B cell (primary cell): ENCODE results near the gene ZNF3. TPM values are rescaled to one million over a fixed set of nuclear protein-coding genes. Genes with fewer than 3 reads are reported as not detected.

Experiments used
- ATAC-seq: fragments of 200-7000 bp; cut with Tn5 transposase; one replicate; pipeline ENCODE4 v1.10.0; 2021; ENCODE audit warnings: low read depth, mild to moderate bottlenecking, moderate number of reproducible peaks, moderate library complexity
- CTCF ChIA-PET: fragments of 350-600 bp; sonication (Branson Sonifier 250); formaldehyde crosslinking; loops from one replicate; lab custom pipeline; 2021; ENCODE audit warnings: antibody characterized with exemption, inconsistent platforms; lab: Charles Lee
- POLR2A ChIA-PET: fragments of 350-600 bp; sonication (Branson Sonifier 250); formaldehyde crosslinking; loops from one replicate; lab custom pipeline; 2021; ENCODE audit warnings: antibody characterized with exemption; lab: Charles Lee
- DNase-seq: peaks from one replicate; pipeline ENCODE4 v3.0.0; 2013
- H2AFZ ChIP-seq: 2 replicates; pipeline ENCODE4 v1.6.1; 2012; ENCODE audit warnings: mild to moderate bottlenecking, low read depth, low read length; ENCODE audit not compliant: insufficient read depth, poor library complexity, severe bottlenecking
- H3K27ac ChIP-seq, 2 donors: 1 replicate in 1 of 2; 2 replicates in 1 of 2; pipeline ENCODE4 v1.5.1; 2012 to 2013; ENCODE audit warnings: low read length in 2 of 2, mild to moderate bottlenecking in 2 of 2, moderate library complexity in 1 of 2
- H3K27me3 ChIP-seq, 4 experiments: fragments of 200-600 bp in 1 of 4; sonication (generic) in 1 of 4; replicated peaks in 1 of 4; 1 replicate in 2 of 4; 2 replicates in 2 of 4; pipeline versions ENCODE4 v1.6.1 to v1.7.0; 2013 to 2016; ENCODE audit warnings: low read length in 3 of 4, mild to moderate bottlenecking in 2 of 4, mixed read lengths in 1 of 4, moderate library complexity in 1 of 4; ENCODE audit not compliant: insufficient read depth in 4 of 4, control insufficient read depth in 3 of 4; ENCODE audit errors: control extremely low read depth in 1 of 4
- H3K36me3 ChIP-seq, 2 experiments: replicated peaks in 1 of 2; 1 replicate in 1 of 2; 2 replicates in 1 of 2; pipeline versions ENCODE4 v1.6.1 to v1.7.1; 2013; ENCODE audit warnings: low read length in 1 of 2; ENCODE audit not compliant: insufficient read depth in 2 of 2, control insufficient read depth in 1 of 2; ENCODE audit errors: control extremely low read depth in 1 of 2, extremely low read depth in 1 of 2
- H3K4me1 ChIP-seq, 2 donors: fragments of 200-600 bp in 1 of 2; sonication (generic) in 1 of 2; 1 replicate in 1 of 2; 2 replicates in 1 of 2; pipeline versions ENCODE4 v1.5.1 to v1.6.1; 2013 to 2017; ENCODE audit warnings: low read length in 2 of 2; ENCODE audit not compliant: control insufficient read depth in 2 of 2, insufficient read depth in 2 of 2
- H3K4me2 ChIP-seq: replicated peaks from 2 replicates; pipeline ENCODE3; 2012; ENCODE audit warnings: mild to moderate bottlenecking, low read depth, low read length; ENCODE audit not compliant: poor library complexity, severe bottlenecking
- H3K4me3 ChIP-seq, 5 experiments: fragments of 200-600 bp in 1 of 5; sonication (generic) in 1 of 5; 1 replicate in 3 of 5; 2 replicates in 2 of 5; pipeline versions ENCODE4 v1.5.1 to v1.7.0; 2011 to 2016; ENCODE audit warnings: low read length in 4 of 5, mild to moderate bottlenecking in 4 of 5, low read depth in 2 of 5, control low read depth in 1 of 5, moderate library complexity in 1 of 5; ENCODE audit not compliant: insufficient read depth in 1 of 5; ENCODE audit errors: control extremely low read depth in 1 of 5, extremely low read depth in 1 of 5
- H3K79me2 ChIP-seq: fragments of 200-600 bp; sonication (generic); one replicate; pipeline ENCODE4 v1.6.0; 2016; ENCODE audit warnings: low read length; ENCODE audit not compliant: control insufficient read depth, insufficient read depth
- H3K9ac ChIP-seq: fragments of 200-600 bp; sonication (generic); 2 replicates; pipeline ENCODE4 v1.6.1; 2017; ENCODE audit warnings: mild to moderate bottlenecking, low read length, moderate library complexity
- H3K9me3 ChIP-seq, 3 donors: one replicate each; pipeline versions ENCODE4 v1.6.1 to v1.7.1; 2013; ENCODE audit warnings: low read length in 2 of 3; ENCODE audit not compliant: control insufficient read depth in 2 of 3, insufficient read depth in 1 of 3; ENCODE audit errors: control extremely low read depth in 1 of 3
- H4K20me1 ChIP-seq: 2 replicates; pipeline ENCODE4 v1.6.0; 2012; ENCODE audit warnings: mild to moderate bottlenecking, low read length; ENCODE audit not compliant: insufficient read depth, control insufficient read depth, poor library complexity, severe bottlenecking
- H3K27ac Mint-ChIP-seq: one replicate; pipeline ENCODE4 v1.8.0; 2021; ENCODE audit warnings: mixed read lengths
- H3K27me3 Mint-ChIP-seq: one replicate; pipeline ENCODE4 v1.8.0; 2021; ENCODE audit warnings: mixed read lengths
- H3K4me1 Mint-ChIP-seq: one replicate; pipeline ENCODE4 v1.8.0; 2021; ENCODE audit warnings: mixed read lengths
- H3K4me3 Mint-ChIP-seq: one replicate; pipeline ENCODE4 v1.8.0; 2021; ENCODE audit warnings: mixed read lengths
- H3K9me3 Mint-ChIP-seq: one replicate; pipeline ENCODE4 v1.8.0; 2022; ENCODE audit warnings: mixed read lengths; ENCODE audit not compliant: insufficient read depth
- CTCF ChIP-seq: fragments of 200-600 bp; IDR thresholded peaks from one replicate; pipeline ENCODE4 v1.8.0; 2022; ENCODE audit warnings: antibody characterized with exemption, mild to moderate bottlenecking
- EZH2 ChIP-seq: IDR thresholded peaks from 2 replicates; pipeline ENCODE4 v1.6.1; 2012; ENCODE audit warnings: borderline replicate concordance, low read depth, mild to moderate bottlenecking, moderate library complexity, low read length; ENCODE audit not compliant: insufficient read depth, poor library complexity, severe bottlenecking
- WGBS: methylation state at CpG from one replicate; pipeline ENCODE4 v1.1.5; 2013; ENCODE audit warnings: missing lambda C conversion rate; ENCODE audit not compliant: insufficient coverage; 5-methylcytosine and 5-hydroxymethylcytosine counted together
- intact Hi-C: fragments of 100-400 bp; cut with micrococcal nuclease; formaldehyde crosslinking; loops from one replicate; pipeline ENCODE4 v1.10.0; 2022
- polyA plus RNA-seq: library from polyadenylated mRNA; depleted of rRNA; stranded (reverse); fragments of >200 nt; gene quantifications from 2 replicates; pipeline ENCODE4 v1.2.3, GENCODE V29; 2012
- total RNA-seq, 2 donors: library from RNA; stranded (reverse); fragments of 120-200 nt in 1 of 2; gene quantifications; 1 replicate in 1 of 2; 2 replicates in 1 of 2; pipeline versions ENCODE4 v1.2.3 to v1.2.4, GENCODE V29; 2013 to 2022

Gene ZNF3
- total and polyA plus RNA-seq, 2 donors (not counting 1 experiment from before 2014, with no cell fraction given) = 19.2 to 44.8 TPM

DNA sequence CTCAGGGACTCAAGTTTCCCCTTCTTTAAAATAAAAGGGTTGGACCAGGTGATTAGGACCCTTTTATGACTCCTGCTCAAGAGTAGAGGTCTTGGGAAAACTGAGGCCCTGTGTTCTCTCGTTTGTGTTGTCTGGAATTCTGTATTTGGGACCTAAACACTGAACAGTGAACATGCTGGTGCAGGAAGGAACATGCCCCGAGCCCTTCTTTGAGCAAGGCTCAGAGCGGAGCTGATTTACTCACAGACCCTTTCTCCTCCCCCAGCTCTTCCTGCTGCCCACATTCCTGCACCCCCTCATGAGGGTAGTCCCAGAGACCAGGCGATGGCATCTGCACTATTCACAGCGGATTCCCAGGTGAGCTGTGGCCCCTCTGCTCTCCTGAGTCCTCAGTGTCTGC lies 51.9 kb downstream of the ZNF3 start:
- H3K4me1 Mint-ChIP-seq = no peaks in the 10 kb centered on the region
- DNase-seq (no peak), ATAC-seq (no peak)
- H3K27me3 Mint-ChIP-seq = no peaks in the 10 kb centered on the region
- 92% methylated on average over 5 of the region's 5 CpGs for WGBS
- ChIA-PET POLR2A (no interaction called here), CTCF (no interaction called here)
- Histone ChIP-seq H3K4me2 (no peak overlapping the region), H3K4me1 (no peaks in the 10 kb centered on the region), H3K9me3 (no peaks in the 10 kb centered on the region), H3K36me3 (peaks cover 16 to 49% of the 10 kb centered on the region in 2 experiments), H3K4me3 (no peak overlapping the region), H3K27me3 (no peaks in the 10 kb centered on the region), H3K79me2 (no peaks in the 10 kb centered on the region), H4K20me1 (no peaks in the 10 kb centered on the region), H3K27ac (no peak overlapping the region), H3K9ac (no peak overlapping the region), H2AFZ (no peak overlapping the region)
- intact Hi-C loops = no loop called here
- no peaks in the 10 kb centered on the region for H3K9me3 Mint-ChIP-seq
- no peak overlapping the region for H3K4me3 Mint-ChIP-seq
- H3K27ac Mint-ChIP-seq = no peak overlapping the region
- TF ChIP-seq EZH2 = no peak
- no peak for TF ChIP-seq CTCF

DNA sequence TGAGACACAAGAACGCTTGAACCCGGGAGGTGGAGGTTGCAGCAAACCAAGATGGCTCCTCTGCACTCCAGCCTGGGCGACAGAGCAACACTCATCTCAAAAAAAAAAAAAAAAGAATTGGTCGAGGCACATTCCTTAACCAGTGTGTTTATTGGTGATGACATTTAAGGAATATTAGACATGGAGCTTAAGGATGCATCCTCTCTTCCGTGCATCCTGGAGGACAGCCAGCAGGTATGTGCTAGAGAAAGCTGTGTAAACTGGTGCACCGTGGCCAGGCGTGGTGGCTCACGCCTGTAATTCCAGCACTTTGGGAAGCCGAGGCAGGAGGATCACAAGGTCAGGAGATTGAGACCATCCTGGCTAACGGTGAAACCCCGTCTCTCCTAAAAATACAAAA lies 54.3 kb downstream of the ZNF3 start:
- DNase-seq (no peak), ATAC-seq (no peak)
- Histone ChIP-seq H3K4me3 (no peak overlapping the region), H2AFZ (no peak overlapping the region), H3K9me3 (no peaks in the 10 kb centered on the region), H3K4me1 (no peaks in the 10 kb centered on the region), H3K27me3 (no peaks in the 10 kb centered on the region), H3K36me3 (peaks cover 12 to 47% of the 10 kb centered on the region in 2 experiments), H3K4me2 (no peak overlapping the region), H3K27ac (no peak overlapping the region), H3K9ac (no peak overlapping the region), H4K20me1 (peaks cover 5% of the 10 kb centered on the region), H3K79me2 (peaks cover 21% of the 10 kb centered on the region)
- Mint-ChIP-seq H3K9me3 (no peaks in the 10 kb centered on the region), H3K27ac (no peak overlapping the region), H3K27me3 (no peaks in the 10 kb centered on the region), H3K4me3 (no peak overlapping the region), H3K4me1 (no peaks in the 10 kb centered on the region)
- WGBS = over 99% methylated on average over 8 of the region's 11 CpGs
- intact Hi-C loops = no loop called here
- ChIA-PET CTCF (interaction anchor here (0.7 kb wide), 2 partner anchors 46 to 868 kb away, joined by 3 to 5 read pairs; partner anchors contain the start of gene ACHE), POLR2A (interaction anchor here (0.7 kb wide), 1 partner anchor 12 kb away, joined by 4 read pairs; no protein-coding TSS in a partner anchor)
- TF ChIP-seq EZH2 = no peak
- TF ChIP-seq CTCF = no peak
